GM23248 (cell line): ENCODE results near the gene PTPN20.

Source experiments
- EZH2 ChIP-seq: fragments of 200-600 bp; sonication (generic); IDR thresholded peaks from 2 replicates; pipeline ENCODE4 v1.6.1; 2018; ENCODE audit warnings: antibody characterized with exemption, mild to moderate bottlenecking; ENCODE audit not compliant: insufficient read depth, poor library complexity, severe bottlenecking
- EZH2phosphoT487 ChIP-seq: fragments of 200-600 bp; sonication (generic); IDR thresholded peaks from 2 replicates; pipeline ENCODE4 v1.6.1; 2018; ENCODE audit warnings: antibody characterized with exemption, moderate library complexity, mild to moderate bottlenecking, low read depth; ENCODE audit not compliant: insufficient read depth

GRCh38 chr10:47024399-47025252 lies 113.4 kb downstream of the PTPN20 start:
- TF ChIP-seq EZH2 (no peak), EZH2phosphoT487 (no peak)
